GM23248 (cell line): ENCODE measurements around the gene TNIK. TPM values are rescaled to one million over a fixed set of nuclear protein-coding genes. Genes with fewer than 3 reads are reported as not detected.
A peak's percentile ranks its signal among the peaks of the same experiment; 100 is the strongest.
"Not testable (repeated sequence)": the region's sequence is repeated elsewhere in the genome, so short reads cannot be mapped to it uniquely, and the experiment has no call there.

ENCODE experiments used
- DNase-seq: peaks from one replicate; pipeline ENCODE4 v3.0.0-alpha.2; 2015
- H2AFZ ChIP-seq: fragments of 200-600 bp; sonication (generic); 2 replicates; pipeline ENCODE4 v1.6.1; 2016; ENCODE audit warnings: antibody characterized with exemption
- H3F3A ChIP-seq: fragments of 200-600 bp; sonication (generic); 2 replicates; pipeline ENCODE4 v1.6.1; 2016; ENCODE audit warnings: mild to moderate bottlenecking, antibody characterized with exemption, mixed run types; ENCODE audit not compliant: insufficient read depth
- H3K27ac ChIP-seq: fragments of 200-600 bp; sonication (generic); 2 replicates; pipeline ENCODE4 v1.5.1; 2016; ENCODE audit warnings: mild to moderate bottlenecking
- H3K27me3 ChIP-seq: fragments of 200-600 bp; sonication (generic); replicated peaks from 2 replicates; pipeline ENCODE4 v1.6.1; 2016; ENCODE audit warnings: mild to moderate bottlenecking; ENCODE audit not compliant: insufficient read depth
- H3K36me3 ChIP-seq: fragments of 200-600 bp; sonication (generic); 2 replicates; pipeline ENCODE4 v1.6.1; 2016; ENCODE audit warnings: low read depth, mild to moderate bottlenecking
- H3K4me1 ChIP-seq: fragments of 200-600 bp; sonication (generic); 2 replicates; pipeline ENCODE4 v1.6.1; 2016; ENCODE audit warnings: mild to moderate bottlenecking; ENCODE audit not compliant: insufficient read depth
- H3K4me2 ChIP-seq: fragments of 200-600 bp; sonication (generic); one replicate; pipeline ENCODE4 v1.6.1; 2016; ENCODE audit warnings: mild to moderate bottlenecking; ENCODE audit not compliant: unreplicated experiment
- H3K4me3 ChIP-seq: fragments of 200-600 bp; sonication (generic); 2 replicates; pipeline ENCODE4 v1.5.1; 2016; ENCODE audit warnings: mild to moderate bottlenecking
- H3K79me2 ChIP-seq: fragments of 200-600 bp; sonication (generic); 2 replicates; pipeline ENCODE4 v1.6.1; 2016; ENCODE audit warnings: mild to moderate bottlenecking; ENCODE audit not compliant: insufficient read depth
- H3K9ac ChIP-seq: fragments of 200-600 bp; sonication (generic); 2 replicates; pipeline ENCODE4 v1.6.1; 2016; ENCODE audit warnings: mild to moderate bottlenecking
- H3K9me2 ChIP-seq: fragments of 200-600 bp; sonication (generic); 2 replicates; pipeline ENCODE4 v1.6.1; 2016; ENCODE audit warnings: mixed run types, mild to moderate bottlenecking, moderate library complexity; ENCODE audit not compliant: insufficient read depth
- H3K9me3 ChIP-seq: fragments of 200-600 bp; sonication (generic); one replicate; pipeline ENCODE4 v1.6.1; 2017; ENCODE audit warnings: low read depth
- H4K20me1 ChIP-seq: fragments of 200-600 bp; sonication (generic); 2 replicates; pipeline ENCODE4 v1.6.0; 2016; ENCODE audit not compliant: insufficient read depth
- EZH2 ChIP-seq: fragments of 200-600 bp; sonication (generic); IDR thresholded peaks from 2 replicates; pipeline ENCODE4 v1.6.1; 2018; ENCODE audit warnings: antibody characterized with exemption, mild to moderate bottlenecking; ENCODE audit not compliant: insufficient read depth, poor library complexity, severe bottlenecking
- EZH2phosphoT487 ChIP-seq: fragments of 200-600 bp; sonication (generic); IDR thresholded peaks from 2 replicates; pipeline ENCODE4 v1.6.1; 2018; ENCODE audit warnings: antibody characterized with exemption, moderate library complexity, mild to moderate bottlenecking, low read depth; ENCODE audit not compliant: insufficient read depth
- WGBS, 2 experiments: methylation state at CpG; one replicate each; pipeline ENCODE4 v1.1.6; 2015 to 2017; ENCODE audit warnings: low lambda C conversion rate in 2 of 2, low coverage in 1 of 2; ENCODE audit errors: missing lambda C conversion rate in 2 of 2; 5-methylcytosine and 5-hydroxymethylcytosine counted together
- in situ Hi-C: fragments of 300-500 bp; cut with MboI; formaldehyde crosslinking; loops from 2 replicates; pipeline ENCODE4 v1.15.0; 2020
- polyA plus RNA-seq: library from polyadenylated mRNA; unstranded; fragments of >200 nt; fragmentation: Nextera tagmentation; extraction: Ambion mirVana; gene quantifications from 2 replicates; pipeline ENCODE4 v1.2.1, GENCODE V29; 2016
- total RNA-seq: library from RNA; depleted of rRNA; stranded (reverse); fragments of >200 nt; shearing (Covaris generic); gene quantifications from 2 replicates; pipeline ENCODE4 v1.2.3, GENCODE V29; 2014

Gene TNIK
- total and polyA plus RNA-seq, 2 experiments from 2014 or later = 0.80 to 2.3 TPM

- no peaks in the 10 kb centered on the region for H3K9me2 ChIP-seq
- no peak overlapping the region for H2AFZ ChIP-seq
- in situ Hi-C loops = no loop called here
- no peaks in the 10 kb centered on the region for H4K20me1 ChIP-seq
- no peak overlapping the region for H3K9ac ChIP-seq
- H3K79me2 ChIP-seq = no peaks in the 10 kb centered on the region
- H3K4me2 ChIP-seq = no peak overlapping the region
- H3K27ac ChIP-seq = no peak overlapping the region
- no peaks in the 10 kb centered on the region for H3K36me3 ChIP-seq
- no peaks in the 10 kb centered on the region for H3K27me3 ChIP-seq
- no peak for DNase-seq
- WGBS, 2 experiments = 97 to 98% methylated on average over 8 of the region's 8 CpGs
- TF ChIP-seq EZH2phosphoT487 (no peak), EZH2 (no peak)
- no peaks in the 10 kb centered on the region for H3K4me1 ChIP-seq
- no peaks in the 10 kb centered on the region for H3K9me3 ChIP-seq
- H3K4me3 ChIP-seq = no peak overlapping the region
- no peaks in the 10 kb centered on the region for H3F3A ChIP-seq
Measured at GRCh38 chr3:171454041-171454440, 6.2 kb downstream of the TNIK start.

DNA sequence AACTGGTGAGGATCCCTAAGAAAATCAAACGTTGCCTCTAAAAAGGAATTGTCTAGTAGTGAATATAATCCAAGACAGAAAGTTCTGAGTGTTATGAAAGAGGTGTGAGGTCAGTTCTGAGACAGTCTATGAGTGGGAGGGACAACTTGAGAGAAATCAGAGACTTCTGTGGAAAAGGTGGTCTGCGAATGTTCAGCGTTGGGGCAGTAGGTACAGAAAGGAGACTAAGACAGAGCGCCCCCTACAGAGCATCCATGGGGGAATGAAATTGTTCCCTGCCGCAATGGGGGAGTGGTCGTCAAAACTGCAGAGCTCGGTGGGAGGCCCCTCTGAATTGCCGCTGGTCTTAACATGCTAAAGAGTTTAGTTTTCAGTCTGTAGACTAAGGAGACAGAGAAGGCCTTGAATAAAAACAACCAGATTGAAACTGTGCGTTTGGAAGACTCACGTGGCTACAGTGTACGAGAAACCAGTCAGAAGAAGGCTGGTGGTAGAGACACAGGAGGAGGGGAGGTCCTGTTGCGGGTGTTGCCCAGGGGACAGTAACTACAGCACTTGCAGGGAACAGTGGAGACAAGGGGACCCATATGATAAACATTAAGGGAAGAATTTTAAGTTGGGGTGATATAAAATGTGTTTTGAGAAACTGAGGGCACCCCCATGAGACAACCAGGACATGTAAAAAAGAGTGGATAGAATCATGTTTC, 6.9 kb downstream of the TNIK start:
- Histone ChIP-seq H3K4me2 (no peak overlapping the region), H3K9me3 (no peaks in the 10 kb centered on the region), H3K4me3 (no peak overlapping the region), H3K9me2 (no peaks in the 10 kb centered on the region), H3K36me3 (no peaks in the 10 kb centered on the region), H3K27me3 (no peaks in the 10 kb centered on the region), H2AFZ (no peak overlapping the region), H3F3A (no peaks in the 10 kb centered on the region), H3K9ac (no peak overlapping the region), H3K27ac (no peak overlapping the region), H4K20me1 (no peaks in the 10 kb centered on the region), H3K4me1 (no peaks in the 10 kb centered on the region), H3K79me2 (no peaks in the 10 kb centered on the region)
- WGBS, 2 experiments = 65 to 67% methylated on average over 12 of the region's 12 CpGs
- in situ Hi-C loops = no loop called here
- no peak for DNase-seq
- TF ChIP-seq EZH2phosphoT487 (no peak), EZH2 (no peak)

DNA sequence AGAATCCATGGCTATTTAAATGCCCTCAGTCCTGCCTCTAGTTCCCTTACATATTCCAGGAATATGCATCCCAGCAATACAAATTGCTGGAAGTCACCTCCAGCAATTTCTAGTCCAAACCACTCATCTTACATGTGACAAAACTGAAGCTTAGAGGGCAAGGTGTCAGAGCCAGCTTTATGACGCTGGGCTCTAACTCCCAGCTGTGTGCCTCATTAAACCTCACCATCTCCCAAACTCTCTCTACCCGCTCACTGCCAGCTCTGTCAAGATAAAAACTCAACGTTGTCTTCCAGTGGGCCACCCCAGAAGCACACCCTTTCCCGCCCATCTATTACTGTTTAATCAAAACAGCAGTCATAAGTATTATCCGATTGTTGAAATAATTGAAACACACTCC, 7.9 kb downstream of the TNIK start:
- Histone ChIP-seq H3K27me3 (no peaks in the 10 kb centered on the region), H3K4me2 (no peak overlapping the region), H3K4me3 (no peak overlapping the region), H3K36me3 (no peaks in the 10 kb centered on the region), H4K20me1 (no peaks in the 10 kb centered on the region), H3K4me1 (peaks cover 4% of the 10 kb centered on the region), H3K9me2 (no peaks in the 10 kb centered on the region), H2AFZ (no peak overlapping the region), H3K79me2 (no peaks in the 10 kb centered on the region), H3F3A (no peaks in the 10 kb centered on the region), H3K27ac (no peak overlapping the region), H3K9me3 (no peaks in the 10 kb centered on the region), H3K9ac (no peak overlapping the region)
- TF ChIP-seq EZH2phosphoT487 (no peak), EZH2 (no peak)
- no peak for DNase-seq
- 81 to 83% methylated on average over 5 of the region's 5 CpGs for WGBS, 2 experiments
- in situ Hi-C loops = no loop called here

GRCh38 chr3:171451915-171452314, 8.3 kb downstream of the TNIK start:
- no peak for DNase-seq

DNA sequence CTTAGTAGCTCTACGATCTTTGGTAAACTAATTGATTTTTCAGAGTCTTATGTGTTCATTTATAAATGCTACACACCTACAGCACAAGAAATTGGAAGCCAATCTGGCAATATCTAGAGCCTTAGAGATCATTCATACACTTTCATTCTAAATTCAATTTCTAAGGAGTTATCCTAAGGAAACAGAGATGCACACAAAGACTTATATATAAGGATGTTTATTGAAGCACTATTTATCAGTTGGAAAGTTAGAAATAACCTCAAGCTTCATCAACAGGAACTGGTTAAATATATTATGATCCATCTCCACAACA, 12.7 kb downstream of the TNIK start:
- in situ Hi-C loops, H3K9ac ChIP-seq, H3K79me2 ChIP-seq, H3K27me3 ChIP-seq, H4K20me1 ChIP-seq, H3K27ac ChIP-seq, H3K9me3 ChIP-seq, H3K9me2 ChIP-seq, H3K36me3 ChIP-seq, H2AFZ ChIP-seq, DNase-seq, H3F3A ChIP-seq, H3K4me1 ChIP-seq: not testable (repeated sequence)
- 0 to 8% methylated on average over 1 of the region's 1 CpG for WGBS, 2 experiments
- Histone ChIP-seq H3K4me3 (0 out of 2 replicates have a peak overlapping the region, but pooled peaks have one; percentile 19), H3K4me2 (peak overlapping the region; percentile 41)

More at GRCh38 chr3:171451915-171452314, 8.3 kb downstream of the TNIK start:
- TF ChIP-seq EZH2phosphoT487 = no peak
- TF ChIP-seq EZH2 = no peak
- no peaks in the 10 kb centered on the region for H3F3A ChIP-seq
- no peak overlapping the region for H2AFZ ChIP-seq
- no peaks in the 10 kb centered on the region for H3K79me2 ChIP-seq
- no peak overlapping the region for H3K27ac ChIP-seq
- 91 to 92% methylated on average over 5 of the region's 5 CpGs for WGBS, 2 experiments
- no peak overlapping the region for H3K4me3 ChIP-seq
- peaks cover 8% of the 10 kb centered on the region for H3K4me1 ChIP-seq
- H3K9me2 ChIP-seq = no peaks in the 10 kb centered on the region
- H3K36me3 ChIP-seq = no peaks in the 10 kb centered on the region
- no peak overlapping the region for H3K4me2 ChIP-seq
- H4K20me1 ChIP-seq = no peaks in the 10 kb centered on the region
- H3K9ac ChIP-seq = no peak overlapping the region
- no peaks in the 10 kb centered on the region for H3K9me3 ChIP-seq
- in situ Hi-C loops = no loop called here
- H3K27me3 ChIP-seq = no peaks in the 10 kb centered on the region
